ENCODE measurements around the gene TDRD3.

TDRD3 gene

DNA sequence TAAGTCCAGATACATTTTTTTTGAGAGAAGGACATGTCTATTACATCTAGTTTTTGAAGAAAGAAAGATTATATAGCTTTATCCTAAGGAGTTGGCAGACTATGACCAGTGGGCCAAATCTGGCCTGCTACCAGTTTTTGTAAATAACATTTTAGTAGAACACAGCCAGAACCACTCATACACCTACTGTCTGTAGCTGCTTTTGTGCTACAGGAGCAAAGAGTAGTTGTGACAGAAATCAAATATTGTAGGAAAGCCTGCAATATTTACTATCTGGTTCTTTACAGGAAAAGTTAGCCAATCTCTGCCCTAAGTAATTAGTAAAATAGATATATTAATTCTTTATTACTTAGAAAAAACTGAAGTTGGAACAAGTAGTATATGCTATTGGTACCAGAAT, 17.2 kb downstream of the TDRD3 start:
- TF ChIP-seq TAF1 (IDR thresholded peaks at IDR 0.05; ENCODE audit: low read depth): no peak

DNA sequence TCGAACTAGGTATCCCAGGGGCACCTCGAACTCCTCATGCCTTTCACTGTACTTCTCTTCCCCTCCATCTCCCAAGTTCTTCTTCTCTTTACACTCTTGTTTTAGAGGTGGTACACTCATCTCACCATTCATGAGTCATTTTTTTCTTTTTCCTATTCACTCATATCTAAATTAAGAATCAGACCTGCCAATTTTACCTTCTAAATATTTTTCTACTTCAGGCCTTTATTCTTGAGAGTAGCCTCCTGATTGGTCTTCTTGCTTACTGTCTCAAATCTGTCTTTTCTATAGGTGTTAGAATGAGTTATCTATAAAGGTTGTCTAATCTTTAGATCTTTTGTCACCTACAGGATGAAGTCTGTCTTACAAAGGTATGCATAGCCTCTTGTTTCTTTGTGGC, 20.7 kb downstream of the TDRD3 start:
- TF ChIP-seq, protein P1, sequence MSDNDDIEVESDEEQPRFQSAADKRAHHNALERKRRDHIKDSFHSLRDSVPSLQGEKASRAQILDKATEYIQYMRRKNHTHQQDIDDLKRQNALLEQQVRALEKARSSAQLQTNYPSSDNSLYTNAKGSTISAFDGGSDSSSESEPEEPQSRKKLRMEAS (IDR thresholded peaks at IDR 0.05): no peak
- TF ChIP-seq NFIC (IDR thresholded peaks at IDR 0.05): no peak
- TF ChIP-seq, protein P2, sequence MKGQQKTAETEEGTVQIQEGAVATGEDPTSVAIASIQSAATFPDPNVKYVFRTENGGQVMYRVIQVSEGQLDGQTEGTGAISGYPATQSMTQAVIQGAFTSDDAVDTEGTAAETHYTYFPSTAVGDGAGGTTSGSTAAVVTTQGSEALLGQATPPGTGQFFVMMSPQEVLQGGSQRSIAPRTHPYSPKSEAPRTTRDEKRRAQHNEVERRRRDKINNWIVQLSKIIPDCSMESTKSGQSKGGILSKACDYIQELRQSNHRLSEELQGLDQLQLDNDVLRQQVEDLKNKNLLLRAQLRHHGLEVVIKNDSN (IDR thresholded peaks at IDR 0.05): no peak
- no peak for TF ChIP-seq TEAD4 (IDR thresholded peaks at IDR 0.05)
- TF ChIP-seq TCF12 (IDR thresholded peaks at IDR 0.05; ENCODE audit: low read depth): no peak
- no peak for TF ChIP-seq YY1 (IDR thresholded peaks at IDR 0.05; ENCODE audit: low read depth)
- TF ChIP-seq TAF1 (IDR thresholded peaks at IDR 0.05; ENCODE audit: low read depth): no peak
- no peak for TF ChIP-seq CEBPB (IDR thresholded peaks at IDR 0.05)
- TF ChIP-seq, protein P3, sequence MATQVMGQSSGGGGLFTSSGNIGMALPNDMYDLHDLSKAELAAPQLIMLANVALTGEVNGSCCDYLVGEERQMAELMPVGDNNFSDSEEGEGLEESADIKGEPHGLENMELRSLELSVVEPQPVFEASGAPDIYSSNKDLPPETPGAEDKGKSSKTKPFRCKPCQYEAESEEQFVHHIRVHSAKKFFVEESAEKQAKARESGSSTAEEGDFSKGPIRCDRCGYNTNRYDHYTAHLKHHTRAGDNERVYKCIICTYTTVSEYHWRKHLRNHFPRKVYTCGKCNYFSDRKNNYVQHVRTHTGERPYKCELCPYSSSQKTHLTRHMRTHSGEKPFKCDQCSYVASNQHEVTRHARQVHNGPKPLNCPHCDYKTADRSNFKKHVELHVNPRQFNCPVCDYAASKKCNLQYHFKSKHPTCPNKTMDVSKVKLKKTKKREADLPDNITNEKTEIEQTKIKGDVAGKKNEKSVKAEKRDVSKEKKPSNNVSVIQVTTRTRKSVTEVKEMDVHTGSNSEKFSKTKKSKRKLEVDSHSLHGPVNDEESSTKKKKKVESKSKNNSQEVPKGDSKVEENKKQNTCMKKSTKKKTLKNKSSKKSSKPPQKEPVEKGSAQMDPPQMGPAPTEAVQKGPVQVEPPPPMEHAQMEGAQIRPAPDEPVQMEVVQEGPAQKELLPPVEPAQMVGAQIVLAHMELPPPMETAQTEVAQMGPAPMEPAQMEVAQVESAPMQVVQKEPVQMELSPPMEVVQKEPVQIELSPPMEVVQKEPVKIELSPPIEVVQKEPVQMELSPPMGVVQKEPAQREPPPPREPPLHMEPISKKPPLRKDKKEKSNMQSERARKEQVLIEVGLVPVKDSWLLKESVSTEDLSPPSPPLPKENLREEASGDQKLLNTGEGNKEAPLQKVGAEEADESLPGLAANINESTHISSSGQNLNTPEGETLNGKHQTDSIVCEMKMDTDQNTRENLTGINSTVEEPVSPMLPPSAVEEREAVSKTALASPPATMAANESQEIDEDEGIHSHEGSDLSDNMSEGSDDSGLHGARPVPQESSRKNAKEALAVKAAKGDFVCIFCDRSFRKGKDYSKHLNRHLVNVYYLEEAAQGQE (IDR thresholded peaks at IDR 0.05; ENCODE audit: low read depth): no peak
- TF ChIP-seq EGR1 (IDR thresholded peaks at IDR 0.05): no peak
- no peak for TF ChIP-seq FOXM1 (IDR thresholded peaks at IDR 0.05; ENCODE audit: borderline replicate concordance, low read depth)

DNA sequence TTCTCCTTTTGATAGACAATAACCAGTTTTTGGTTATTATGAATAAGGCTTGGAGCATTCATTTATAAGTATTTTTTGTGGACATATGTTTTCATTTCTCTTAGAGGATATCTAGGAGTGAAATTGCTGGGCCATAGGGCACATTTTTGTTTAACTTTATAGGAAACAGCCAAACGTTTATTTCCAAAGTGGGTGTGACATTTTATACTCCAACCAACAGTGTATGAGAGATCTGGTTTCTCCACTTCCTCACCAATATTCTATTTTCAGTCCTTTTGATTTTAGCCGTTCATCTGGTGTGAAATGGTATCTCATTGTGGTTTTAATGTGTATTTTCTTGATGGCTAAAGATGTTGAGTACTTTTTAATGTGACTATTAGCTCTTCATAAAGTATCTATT, 21.9 kb downstream of the TDRD3 start:
- TF ChIP-seq RAD21 (IDR thresholded peaks at IDR 0.05; ENCODE audit: low read depth): no peak
- no peak for TF ChIP-seq TCF12 (IDR thresholded peaks at IDR 0.05; ENCODE audit: low read depth)
- TF ChIP-seq, protein P3 (IDR thresholded peaks at IDR 0.05; ENCODE audit: low read depth): no peak
- TF ChIP-seq EGR1 (IDR thresholded peaks at IDR 0.05): no peak
- TF ChIP-seq, protein P1 (IDR thresholded peaks at IDR 0.05): no peak
- TF ChIP-seq TEAD4 (IDR thresholded peaks at IDR 0.05): no peak
- no peak for TF ChIP-seq FOXM1 (IDR thresholded peaks at IDR 0.05; ENCODE audit: borderline replicate concordance, low read depth)
- TF ChIP-seq TAF1 (IDR thresholded peaks at IDR 0.05; ENCODE audit: low read depth): no peak
- TF ChIP-seq YY1 (IDR thresholded peaks at IDR 0.05; ENCODE audit: low read depth): no peak
- TF ChIP-seq ZBTB7A (IDR thresholded peaks at IDR 0.05; ENCODE audit: low read depth): no peak

DNA sequence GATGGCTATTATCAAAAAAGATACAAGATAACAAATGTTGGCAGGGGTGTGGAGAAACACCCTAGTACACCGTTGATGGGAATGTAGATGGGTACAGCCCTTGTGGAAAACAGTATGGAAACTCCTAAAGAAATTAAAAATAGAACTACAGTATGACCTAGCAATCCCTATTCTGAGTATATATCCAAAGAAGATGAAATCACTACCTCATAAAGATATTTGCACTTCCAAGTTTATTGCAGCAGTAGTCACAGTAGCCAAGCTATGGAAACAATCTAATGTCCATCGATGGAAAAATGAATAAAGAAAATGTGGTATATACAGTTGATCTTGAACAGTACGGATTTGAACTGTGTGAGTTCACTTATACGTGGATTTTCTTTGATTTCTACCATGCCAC, 28.3 kb downstream of the TDRD3 start:
- TF ChIP-seq NFIC (IDR thresholded peaks at IDR 0.05) (no peak), CEBPB (IDR thresholded peaks at IDR 0.05) (no peak), YY1 (IDR thresholded peaks at IDR 0.05; ENCODE audit: low read depth) (no peak), EP300 (IDR thresholded peaks at IDR 0.05; ENCODE audit: borderline replicate concordance) (no peak), TEAD4 (IDR thresholded peaks at IDR 0.05) (no peak), TAF1 (IDR thresholded peaks at IDR 0.05; ENCODE audit: low read depth) (no peak), TCF12 (IDR thresholded peaks at IDR 0.05; ENCODE audit: low read depth) (no peak), CREB1 (IDR thresholded peaks at IDR 0.05; ENCODE audit: low read depth) (no peak), ZBTB7A (IDR thresholded peaks at IDR 0.05; ENCODE audit: low read depth) (no peak), RAD21 (IDR thresholded peaks at IDR 0.05; ENCODE audit: low read depth) (no peak), FOXM1 (IDR thresholded peaks at IDR 0.05; ENCODE audit: borderline replicate concordance, low read depth) (no peak), EGR1 (IDR thresholded peaks at IDR 0.05) (no peak)
- TF ChIP-seq, protein P2 (IDR thresholded peaks at IDR 0.05): no peak
- TF ChIP-seq, protein P1 (IDR thresholded peaks at IDR 0.05): no peak
- TF ChIP-seq, protein P3 (IDR thresholded peaks at IDR 0.05; ENCODE audit: low read depth): no peak

DNA sequence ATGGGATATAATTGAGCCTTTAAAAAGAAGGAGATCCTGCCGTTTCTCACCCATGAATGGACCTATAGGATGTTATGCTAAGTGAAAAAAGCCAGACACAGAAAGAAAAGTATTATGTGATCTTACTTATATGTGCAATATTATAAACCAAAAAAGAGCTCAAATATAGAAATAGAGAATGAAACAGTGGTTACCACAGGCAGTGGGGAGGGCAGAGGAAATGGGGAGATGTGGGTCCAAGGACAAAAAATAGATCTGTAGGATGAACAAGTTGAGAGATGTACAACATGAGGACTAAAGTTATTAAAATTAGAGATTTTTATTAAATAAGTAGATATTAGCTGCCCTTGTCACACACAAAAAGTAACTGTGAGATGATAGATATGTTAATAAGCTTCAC, 29.1 kb downstream of the TDRD3 start:
- TF ChIP-seq ZBTB7A (IDR thresholded peaks at IDR 0.05; ENCODE audit: low read depth) (no peak), EP300 (IDR thresholded peaks at IDR 0.05; ENCODE audit: borderline replicate concordance) (no peak), CEBPB (IDR thresholded peaks at IDR 0.05) (no peak)
- TF ChIP-seq, protein P3 (IDR thresholded peaks at IDR 0.05; ENCODE audit: low read depth): no peak
